GM18511 (cell line): ENCODE results near the gene EHBP1.

Source experiments
- ATAC-seq: cut with Tn5 transposase; IDR thresholded peaks from one replicate; pipeline ENCODE4 v1.9.1; 2021; ENCODE audit warnings: mild to moderate bottlenecking, moderate library complexity; ENCODE audit not compliant: unreplicated experiment

Gene EHBP1

GRCh38 chr2:62705007-62705829 is at the start of gene EHBP1:
EHBP1 (plus strand) TSS chr2:62705713; CDS start chr2:62707192, 1,479 bp downstream.
- ATAC-seq, result peak; percentile 95

GRCh38 chr2:62657783-62658182 is 47.7 kb upstream of the EHBP1 start:
- peak; percentile 61 for ATAC-seq

- ATAC-seq, result no peak
Measured at GRCh38 chr2:62658891-62659290, 46.6 kb upstream of the EHBP1 start.

DNA sequence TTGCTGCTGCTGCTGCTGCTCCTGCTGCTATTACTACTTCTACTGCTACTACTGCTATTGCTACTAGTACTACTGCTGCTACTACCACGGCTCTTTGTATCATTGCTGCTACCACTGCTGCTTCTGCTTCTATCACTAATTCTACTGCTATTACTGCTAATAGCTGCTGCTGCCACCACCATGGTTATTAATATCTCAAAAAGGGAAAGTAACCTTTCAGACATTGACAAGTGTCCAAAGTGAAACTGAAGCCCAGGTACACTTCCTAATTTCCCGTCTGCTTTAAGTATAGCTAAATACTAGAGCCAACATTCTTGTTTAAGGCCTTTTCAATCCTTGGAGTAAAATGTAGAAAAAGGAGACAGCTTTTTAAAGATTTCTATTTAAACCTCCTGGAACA is 45.4 kb upstream of the EHBP1 start:
- ATAC-seq, result peak; percentile 83

- ATAC-seq, result peak; percentile 31
Measured at GRCh38 chr2:62660582-62661262, 44.8 kb upstream of the EHBP1 start.

DNA sequence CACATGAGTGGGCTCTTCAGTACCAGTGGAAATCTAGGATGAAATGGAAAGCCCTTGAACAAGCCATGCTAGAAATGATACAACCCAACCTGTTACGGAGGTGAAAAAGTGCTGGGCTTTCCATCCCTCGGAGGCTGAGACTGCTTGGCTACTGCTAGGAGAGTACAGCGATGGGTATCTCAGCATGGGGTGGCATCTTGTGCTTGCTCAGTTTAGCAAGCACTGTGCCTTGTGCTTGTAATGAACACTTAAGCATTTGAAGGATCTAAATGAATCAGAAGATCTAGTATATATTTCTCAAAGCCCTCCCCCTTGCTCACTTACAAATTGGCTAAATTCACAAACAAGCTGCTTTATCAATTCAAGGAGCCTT is 44.3 kb upstream of the EHBP1 start:
- no peak for ATAC-seq

GRCh38 chr2:62662131-62662530 is 43.4 kb upstream of the EHBP1 start:
- no peak for ATAC-seq

- no peak for ATAC-seq
Measured at GRCh38 chr2:62662554-62662953, 43.0 kb upstream of the EHBP1 start.

- ATAC-seq, result no peak
Measured at GRCh38 chr2:62663411-62663810, 42.1 kb upstream of the EHBP1 start.

GRCh38 chr2:62663920-62664795 is 41.4 kb upstream of the EHBP1 start:
- no peak for ATAC-seq

GRCh38 chr2:62665446-62665845 is 40.1 kb upstream of the EHBP1 start:
- no peak for ATAC-seq

GRCh38 chr2:62669180-62669579 is 36.3 kb upstream of the EHBP1 start:
- no peak for ATAC-seq

GRCh38 chr2:62672601-62673000 is 32.9 kb upstream of the EHBP1 start:
- no peak for ATAC-seq

DNA sequence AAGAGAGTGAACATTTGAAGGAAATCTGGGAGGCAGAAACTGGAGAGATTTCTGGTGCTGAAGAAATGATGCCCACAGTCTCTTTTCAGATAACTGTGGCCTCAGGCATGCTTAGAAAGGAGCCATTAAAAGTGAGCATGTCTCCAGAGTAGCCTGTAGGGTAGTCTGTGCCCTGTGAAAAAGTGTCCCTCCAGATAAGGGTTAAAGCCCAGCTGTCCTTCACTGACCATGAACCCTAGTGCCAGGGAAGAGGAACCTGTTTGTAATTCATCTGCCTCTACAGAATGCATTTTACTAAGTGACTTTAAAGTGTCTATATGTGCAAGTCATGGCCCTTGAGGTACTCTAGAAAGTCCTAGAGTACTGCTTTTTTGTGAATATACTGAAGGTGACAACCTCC is 30.5 kb upstream of the EHBP1 start:
- no peak for ATAC-seq

DNA sequence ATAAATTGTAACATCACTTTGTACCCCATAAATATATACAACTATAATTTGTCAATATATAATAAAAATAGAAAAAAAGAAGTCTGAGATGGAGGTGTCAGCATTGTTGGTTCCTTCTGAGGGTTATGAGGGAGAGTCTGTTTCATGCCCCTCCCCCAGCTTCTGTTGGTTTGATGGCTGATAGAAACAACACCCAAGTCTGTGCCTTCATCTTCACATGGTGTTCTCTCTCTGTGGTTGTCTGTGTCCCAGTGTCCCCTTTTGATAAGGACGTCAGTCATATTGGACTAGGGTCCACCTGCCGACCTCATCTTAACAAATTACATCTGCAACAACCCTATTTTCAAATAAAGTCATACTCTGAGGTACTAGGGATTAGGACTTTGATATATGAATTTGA is 20.3 kb upstream of the EHBP1 start:
- no peak for ATAC-seq

- ATAC-seq, result no peak
Measured at GRCh38 chr2:62686012-62686685, 19.4 kb upstream of the EHBP1 start.

GRCh38 chr2:62687636-62688035 is 17.9 kb upstream of the EHBP1 start:
- no peak for ATAC-seq

- ATAC-seq, result no peak
Measured at GRCh38 chr2:62688771-62689170, 16.7 kb upstream of the EHBP1 start.

GRCh38 chr2:62691186-62691585 is 14.3 kb upstream of the EHBP1 start:
- no peak for ATAC-seq

DNA sequence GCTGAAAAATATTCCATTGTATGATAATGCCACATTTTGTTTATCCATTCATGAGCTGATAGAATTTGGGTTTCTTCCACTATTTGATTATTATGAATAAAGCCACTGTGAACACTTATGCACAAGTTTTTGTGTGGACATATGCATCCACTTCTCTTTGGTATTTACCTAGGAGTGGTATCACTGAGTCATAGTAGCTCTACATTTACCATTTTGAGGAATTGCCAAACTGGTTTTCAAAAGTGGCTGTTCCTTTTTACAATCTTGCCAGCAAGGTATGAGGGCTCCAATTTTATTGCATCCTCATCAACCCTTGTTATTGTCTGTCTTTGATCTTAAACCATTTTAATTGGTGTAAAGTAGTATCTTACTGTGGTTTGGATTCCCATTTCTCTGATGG is 13.3 kb upstream of the EHBP1 start:
- no peak for ATAC-seq

DNA sequence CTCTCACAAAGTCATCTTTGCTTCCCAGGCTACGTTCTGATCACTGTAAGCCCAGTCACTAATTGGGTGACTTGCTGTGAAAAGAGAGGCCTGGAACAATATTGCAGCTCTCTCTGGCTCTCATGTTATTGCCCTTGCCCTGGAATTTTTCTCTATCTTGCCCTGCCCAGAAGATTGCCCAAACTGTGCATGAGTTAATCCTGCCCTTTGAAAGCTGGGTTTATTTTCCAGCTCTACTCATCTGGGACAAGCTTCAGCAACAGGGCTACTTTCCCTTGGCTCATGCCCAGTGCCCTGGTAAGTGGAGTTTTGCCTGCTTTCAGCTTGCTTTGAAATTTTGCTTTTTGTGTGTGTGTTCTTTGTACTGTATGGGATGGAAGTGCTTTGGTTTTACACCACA is 6.9 kb upstream of the EHBP1 start:
- no peak for ATAC-seq
